ENCODE results near the gene RBFOX2.

DNA sequence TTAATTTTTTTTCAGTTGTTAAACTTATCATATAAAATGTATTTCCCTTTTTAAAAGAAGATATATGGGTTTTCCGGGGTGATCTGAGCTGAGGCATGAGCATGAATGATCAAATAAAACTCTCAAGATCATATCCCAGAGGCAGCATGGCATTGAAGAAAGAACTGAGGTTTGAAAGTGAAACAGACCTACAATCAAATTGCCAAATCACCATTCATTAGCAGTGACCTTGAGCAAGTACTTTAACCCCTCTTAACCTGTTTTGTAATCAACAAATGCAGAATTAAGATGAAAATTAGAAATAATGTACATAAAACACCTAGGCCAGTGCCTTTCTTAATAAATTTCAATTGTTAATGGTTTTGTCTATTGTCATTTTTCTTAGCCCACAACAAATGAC, 116.0 kb downstream of the RBFOX2 start:
- TF ChIP-seq, protein P1, sequence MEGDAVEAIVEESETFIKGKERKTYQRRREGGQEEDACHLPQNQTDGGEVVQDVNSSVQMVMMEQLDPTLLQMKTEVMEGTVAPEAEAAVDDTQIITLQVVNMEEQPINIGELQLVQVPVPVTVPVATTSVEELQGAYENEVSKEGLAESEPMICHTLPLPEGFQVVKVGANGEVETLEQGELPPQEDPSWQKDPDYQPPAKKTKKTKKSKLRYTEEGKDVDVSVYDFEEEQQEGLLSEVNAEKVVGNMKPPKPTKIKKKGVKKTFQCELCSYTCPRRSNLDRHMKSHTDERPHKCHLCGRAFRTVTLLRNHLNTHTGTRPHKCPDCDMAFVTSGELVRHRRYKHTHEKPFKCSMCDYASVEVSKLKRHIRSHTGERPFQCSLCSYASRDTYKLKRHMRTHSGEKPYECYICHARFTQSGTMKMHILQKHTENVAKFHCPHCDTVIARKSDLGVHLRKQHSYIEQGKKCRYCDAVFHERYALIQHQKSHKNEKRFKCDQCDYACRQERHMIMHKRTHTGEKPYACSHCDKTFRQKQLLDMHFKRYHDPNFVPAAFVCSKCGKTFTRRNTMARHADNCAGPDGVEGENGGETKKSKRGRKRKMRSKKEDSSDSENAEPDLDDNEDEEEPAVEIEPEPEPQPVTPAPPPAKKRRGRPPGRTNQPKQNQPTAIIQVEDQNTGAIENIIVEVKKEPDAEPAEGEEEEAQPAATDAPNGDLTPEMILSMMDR (conservative IDR thresholded peaks at IDR 0.05 in 1 of 2, IDR thresholded peaks at IDR 0.05 in 1 of 2; ENCODE audit: low read depth in 1 of 2, low read length in 2 of 2): no peak
- no peak for TF ChIP-seq EZH2 (IDR thresholded peaks at IDR 0.05; ENCODE audit: low read length, missing control alignments)

Data from fibroblast of lung (primary cell).